Esophagus muscularis mucosa (tissue), 4 donors: ENCODE results near the gene VCX.

Source experiments
- EP300 ChIP-seq: sonication (generic); formaldehyde crosslinking; IDR thresholded peaks from one replicate; pipeline ENCODE4 v1.6.1; 2017; ENCODE audit warnings: antibody characterized with exemption
- POLR2A ChIP-seq: fragments of 450-650 bp; IDR thresholded peaks from one replicate; pipeline ENCODE4 v1.6.1; 2017; ENCODE audit warnings: antibody characterized with exemption, moderate library complexity, mild to moderate bottlenecking, low read depth
- TF ChIP-seq, protein P1 (sequence below), 3 experiments: fragments of 200-600 bp in 2 of 3; fragments of 450-650 bp in 1 of 3; sonication (generic) in 2 of 3; IDR thresholded peaks; one replicate each; pipeline ENCODE4 v1.5.1; 2017 to 2019; ENCODE audit warnings: antibody characterized with exemption in 3 of 3, mild to moderate bottlenecking in 2 of 3, moderate library complexity in 1 of 3

DNA sequence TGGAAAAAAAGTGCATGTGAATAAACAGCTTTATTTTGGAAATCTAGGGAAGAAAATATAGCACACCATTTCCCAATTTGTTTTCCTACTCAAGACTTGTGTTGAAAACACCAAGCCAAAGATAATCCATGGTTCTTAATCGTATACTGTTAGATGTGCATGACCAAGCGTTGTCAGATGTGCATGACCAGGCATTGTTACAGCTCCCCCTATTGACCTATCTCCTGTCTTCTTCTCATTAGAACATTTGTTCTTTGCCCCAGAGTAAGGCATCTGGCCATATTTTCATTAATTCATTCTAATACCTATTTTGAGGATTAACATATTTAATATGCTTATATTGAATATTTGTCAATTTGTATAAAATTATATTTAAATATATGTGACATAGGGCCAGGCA, 14.4 kb upstream of the VCX start:
- TF ChIP-seq, protein P1, sequence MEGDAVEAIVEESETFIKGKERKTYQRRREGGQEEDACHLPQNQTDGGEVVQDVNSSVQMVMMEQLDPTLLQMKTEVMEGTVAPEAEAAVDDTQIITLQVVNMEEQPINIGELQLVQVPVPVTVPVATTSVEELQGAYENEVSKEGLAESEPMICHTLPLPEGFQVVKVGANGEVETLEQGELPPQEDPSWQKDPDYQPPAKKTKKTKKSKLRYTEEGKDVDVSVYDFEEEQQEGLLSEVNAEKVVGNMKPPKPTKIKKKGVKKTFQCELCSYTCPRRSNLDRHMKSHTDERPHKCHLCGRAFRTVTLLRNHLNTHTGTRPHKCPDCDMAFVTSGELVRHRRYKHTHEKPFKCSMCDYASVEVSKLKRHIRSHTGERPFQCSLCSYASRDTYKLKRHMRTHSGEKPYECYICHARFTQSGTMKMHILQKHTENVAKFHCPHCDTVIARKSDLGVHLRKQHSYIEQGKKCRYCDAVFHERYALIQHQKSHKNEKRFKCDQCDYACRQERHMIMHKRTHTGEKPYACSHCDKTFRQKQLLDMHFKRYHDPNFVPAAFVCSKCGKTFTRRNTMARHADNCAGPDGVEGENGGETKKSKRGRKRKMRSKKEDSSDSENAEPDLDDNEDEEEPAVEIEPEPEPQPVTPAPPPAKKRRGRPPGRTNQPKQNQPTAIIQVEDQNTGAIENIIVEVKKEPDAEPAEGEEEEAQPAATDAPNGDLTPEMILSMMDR (IDR thresholded peaks at IDR 0.05) = no peak
- TF ChIP-seq EP300 = no peak
- no peak for TF ChIP-seq POLR2A
